ENCODE data around the gene PARVA.

DNA sequence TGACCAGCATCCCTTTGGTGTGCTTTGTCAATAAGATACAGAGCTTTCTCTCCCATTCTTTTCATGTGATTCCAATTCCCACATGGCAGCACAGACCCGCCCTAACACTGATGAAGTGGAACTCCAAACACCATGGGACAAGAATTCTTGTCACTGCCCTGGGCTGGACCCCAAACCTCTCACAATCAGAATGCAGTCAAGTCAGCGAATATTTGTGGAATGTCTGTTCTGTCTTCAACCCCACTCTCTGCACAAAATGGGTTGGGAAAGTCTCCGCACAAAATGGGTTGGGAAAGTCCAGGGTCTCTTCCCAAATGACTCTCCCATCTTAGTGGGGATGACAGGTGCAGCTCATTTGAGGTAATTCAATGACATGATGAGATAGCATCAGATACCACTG, 157.9 kb downstream of the PARVA start:
- TF ChIP-seq, protein P1, sequence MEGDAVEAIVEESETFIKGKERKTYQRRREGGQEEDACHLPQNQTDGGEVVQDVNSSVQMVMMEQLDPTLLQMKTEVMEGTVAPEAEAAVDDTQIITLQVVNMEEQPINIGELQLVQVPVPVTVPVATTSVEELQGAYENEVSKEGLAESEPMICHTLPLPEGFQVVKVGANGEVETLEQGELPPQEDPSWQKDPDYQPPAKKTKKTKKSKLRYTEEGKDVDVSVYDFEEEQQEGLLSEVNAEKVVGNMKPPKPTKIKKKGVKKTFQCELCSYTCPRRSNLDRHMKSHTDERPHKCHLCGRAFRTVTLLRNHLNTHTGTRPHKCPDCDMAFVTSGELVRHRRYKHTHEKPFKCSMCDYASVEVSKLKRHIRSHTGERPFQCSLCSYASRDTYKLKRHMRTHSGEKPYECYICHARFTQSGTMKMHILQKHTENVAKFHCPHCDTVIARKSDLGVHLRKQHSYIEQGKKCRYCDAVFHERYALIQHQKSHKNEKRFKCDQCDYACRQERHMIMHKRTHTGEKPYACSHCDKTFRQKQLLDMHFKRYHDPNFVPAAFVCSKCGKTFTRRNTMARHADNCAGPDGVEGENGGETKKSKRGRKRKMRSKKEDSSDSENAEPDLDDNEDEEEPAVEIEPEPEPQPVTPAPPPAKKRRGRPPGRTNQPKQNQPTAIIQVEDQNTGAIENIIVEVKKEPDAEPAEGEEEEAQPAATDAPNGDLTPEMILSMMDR (IDR thresholded peaks at IDR 0.05; ENCODE audit: low read depth, low read length, missing input control), result no peak
- TF ChIP-seq, protein P2, sequence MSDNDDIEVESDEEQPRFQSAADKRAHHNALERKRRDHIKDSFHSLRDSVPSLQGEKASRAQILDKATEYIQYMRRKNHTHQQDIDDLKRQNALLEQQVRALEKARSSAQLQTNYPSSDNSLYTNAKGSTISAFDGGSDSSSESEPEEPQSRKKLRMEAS (IDR thresholded peaks at IDR 0.05), result no peak
- TF ChIP-seq TAF1 (conservative IDR thresholded peaks at IDR 0.05) (no peak), SP1 (IDR thresholded peaks at IDR 0.05) (no peak), GABPA (IDR thresholded peaks at IDR 0.05 in 1 of 2, conservative IDR thresholded peaks at IDR 0.05 in 1 of 2) (no peak)
- TF ChIP-seq, protein P3, sequence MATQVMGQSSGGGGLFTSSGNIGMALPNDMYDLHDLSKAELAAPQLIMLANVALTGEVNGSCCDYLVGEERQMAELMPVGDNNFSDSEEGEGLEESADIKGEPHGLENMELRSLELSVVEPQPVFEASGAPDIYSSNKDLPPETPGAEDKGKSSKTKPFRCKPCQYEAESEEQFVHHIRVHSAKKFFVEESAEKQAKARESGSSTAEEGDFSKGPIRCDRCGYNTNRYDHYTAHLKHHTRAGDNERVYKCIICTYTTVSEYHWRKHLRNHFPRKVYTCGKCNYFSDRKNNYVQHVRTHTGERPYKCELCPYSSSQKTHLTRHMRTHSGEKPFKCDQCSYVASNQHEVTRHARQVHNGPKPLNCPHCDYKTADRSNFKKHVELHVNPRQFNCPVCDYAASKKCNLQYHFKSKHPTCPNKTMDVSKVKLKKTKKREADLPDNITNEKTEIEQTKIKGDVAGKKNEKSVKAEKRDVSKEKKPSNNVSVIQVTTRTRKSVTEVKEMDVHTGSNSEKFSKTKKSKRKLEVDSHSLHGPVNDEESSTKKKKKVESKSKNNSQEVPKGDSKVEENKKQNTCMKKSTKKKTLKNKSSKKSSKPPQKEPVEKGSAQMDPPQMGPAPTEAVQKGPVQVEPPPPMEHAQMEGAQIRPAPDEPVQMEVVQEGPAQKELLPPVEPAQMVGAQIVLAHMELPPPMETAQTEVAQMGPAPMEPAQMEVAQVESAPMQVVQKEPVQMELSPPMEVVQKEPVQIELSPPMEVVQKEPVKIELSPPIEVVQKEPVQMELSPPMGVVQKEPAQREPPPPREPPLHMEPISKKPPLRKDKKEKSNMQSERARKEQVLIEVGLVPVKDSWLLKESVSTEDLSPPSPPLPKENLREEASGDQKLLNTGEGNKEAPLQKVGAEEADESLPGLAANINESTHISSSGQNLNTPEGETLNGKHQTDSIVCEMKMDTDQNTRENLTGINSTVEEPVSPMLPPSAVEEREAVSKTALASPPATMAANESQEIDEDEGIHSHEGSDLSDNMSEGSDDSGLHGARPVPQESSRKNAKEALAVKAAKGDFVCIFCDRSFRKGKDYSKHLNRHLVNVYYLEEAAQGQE (IDR thresholded peaks at IDR 0.05), result no peak

Data from liver (tissue), 3 donors.